ENCODE data around the gene DOCK1.

DOCK1 gene

DNA sequence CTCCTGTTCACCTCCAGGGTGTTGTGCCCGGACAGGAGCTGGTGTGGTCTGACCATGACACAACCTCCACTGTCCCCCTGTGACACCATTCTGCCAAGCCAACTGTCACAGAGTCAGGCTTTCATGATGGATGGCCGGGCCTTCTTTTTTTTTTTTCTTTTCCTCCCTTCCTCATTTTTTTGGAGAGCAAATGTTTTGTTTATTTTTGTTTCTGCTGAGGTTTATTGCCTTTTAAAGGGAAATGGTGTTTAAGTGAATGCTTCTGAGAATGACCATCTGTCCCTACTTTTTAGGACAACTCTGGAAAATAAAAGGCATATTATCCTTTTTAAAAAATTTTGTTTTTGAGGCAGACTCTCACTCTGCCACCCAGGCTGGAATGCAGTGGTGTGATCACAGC is 528.8 kb downstream of the DOCK1 start:
- Histone ChIP-seq H3K36me3 (ENCODE audit: insufficient read depth) (no peaks in the 10 kb centered on the region), H2AFZ (ENCODE audit: low read depth) (no peak overlapping the region), H3K4me3 (IDR thresholded peaks at IDR 0.05; ENCODE audit: insufficient read depth, low read depth, low read length) (no peak overlapping the region), H3K4me2 (no peak overlapping the region), H3K27ac (no peak overlapping the region), H3K4me1 (ENCODE audit: low read depth, poor library complexity, severe bottlenecking) (no peaks in the 10 kb centered on the region), H3K9ac (no peak overlapping the region), H3K27me3 (ENCODE audit: insufficient read depth, low read depth) (no peaks in the 10 kb centered on the region), H4K20me1 (ENCODE audit: insufficient read depth) (no peaks in the 10 kb centered on the region), H3K79me2 (ENCODE audit: insufficient read depth, low read depth) (no peaks in the 10 kb centered on the region)
- no peak for TF ChIP-seq CTCF (conservative IDR thresholded peaks at IDR 0.05; ENCODE audit: low read depth, low read length)

GRCh38 chr10:127435246-127435645 is 530.0 kb downstream of the DOCK1 start:
- no peak overlapping the region for H3K9ac ChIP-seq
- no peak for TF ChIP-seq CTCF (conservative IDR thresholded peaks at IDR 0.05; ENCODE audit: low read depth, low read length)
- H4K20me1 ChIP-seq (ENCODE audit: insufficient read depth) = no peaks in the 10 kb centered on the region

GRCh38 chr10:127440371-127440770 is 535.1 kb downstream of the DOCK1 start:
- no peaks in the 10 kb centered on the region for H3K4me1 ChIP-seq (ENCODE audit: low read depth, poor library complexity, severe bottlenecking)
- H3K36me3 ChIP-seq (ENCODE audit: insufficient read depth) = no peaks in the 10 kb centered on the region
- no peak for TF ChIP-seq CTCF (conservative IDR thresholded peaks at IDR 0.05; ENCODE audit: low read depth, low read length)
- no peaks in the 10 kb centered on the region for H4K20me1 ChIP-seq (ENCODE audit: insufficient read depth)
- no peak overlapping the region for H3K27ac ChIP-seq
- no peak overlapping the region for H3K4me2 ChIP-seq
- H3K79me2 ChIP-seq (ENCODE audit: insufficient read depth, low read depth) = no peaks in the 10 kb centered on the region
- H3K27me3 ChIP-seq (ENCODE audit: insufficient read depth, low read depth) = no peaks in the 10 kb centered on the region
- H3K9ac ChIP-seq = no peak overlapping the region
- no peak overlapping the region for H2AFZ ChIP-seq (ENCODE audit: low read depth)
- H3K4me3 ChIP-seq (IDR thresholded peaks at IDR 0.05; ENCODE audit: insufficient read depth, low read depth, low read length) = no peak overlapping the region

More at GRCh38 chr10:127435246-127435645, 530.0 kb downstream of the DOCK1 start:
- H3K4me2 ChIP-seq = no peak overlapping the region
- no peak overlapping the region for H2AFZ ChIP-seq (ENCODE audit: low read depth)
- no peaks in the 10 kb centered on the region for H3K79me2 ChIP-seq (ENCODE audit: insufficient read depth, low read depth)
- no peak overlapping the region for H3K27ac ChIP-seq
- no peaks in the 10 kb centered on the region for H3K36me3 ChIP-seq (ENCODE audit: insufficient read depth)
- H3K4me1 ChIP-seq (ENCODE audit: low read depth, poor library complexity, severe bottlenecking) = no peaks in the 10 kb centered on the region
- no peak overlapping the region for H3K4me3 ChIP-seq (IDR thresholded peaks at IDR 0.05; ENCODE audit: insufficient read depth, low read depth, low read length)
- H3K27me3 ChIP-seq (ENCODE audit: insufficient read depth, low read depth) = no peaks in the 10 kb centered on the region

- no peak overlapping the region for H2AFZ ChIP-seq (ENCODE audit: low read depth)
- H3K4me1 ChIP-seq (ENCODE audit: low read depth, poor library complexity, severe bottlenecking) = no peaks in the 10 kb centered on the region
- H3K27me3 ChIP-seq (ENCODE audit: insufficient read depth, low read depth) = no peaks in the 10 kb centered on the region
- no peak overlapping the region for H3K27ac ChIP-seq
- no peaks in the 10 kb centered on the region for H3K36me3 ChIP-seq (ENCODE audit: insufficient read depth)
- H3K79me2 ChIP-seq (ENCODE audit: insufficient read depth, low read depth) = no peaks in the 10 kb centered on the region
- H4K20me1 ChIP-seq (ENCODE audit: insufficient read depth) = no peaks in the 10 kb centered on the region
- no peak overlapping the region for H3K4me3 ChIP-seq (IDR thresholded peaks at IDR 0.05; ENCODE audit: insufficient read depth, low read depth, low read length)
- no peak overlapping the region for H3K4me2 ChIP-seq
- H3K9ac ChIP-seq = no peak overlapping the region
- no peak for TF ChIP-seq CTCF (conservative IDR thresholded peaks at IDR 0.05; ENCODE audit: low read depth, low read length)
These were observed 536.4 kb downstream of the DOCK1 start for GRCh38 chr10:127441350-127442219.

All from KMS-11 (cell line).